Measurements from ENCODE around the gene FILIP1L.
A peak's percentile ranks its signal among the peaks of the same experiment; 100 is the strongest.

Gene FILIP1L

GRCh38 chr3:99919694-99920093 is 194.6 kb downstream of the FILIP1L start:
- Mint-ChIP-seq H3K9me3 (no peaks in the 10 kb centered on the region), H3K27ac (no peak overlapping the region), H3K4me1 (peaks cover 42% of the 10 kb centered on the region), H3K27me3 (ENCODE audit: low read depth, poor library complexity) (no peaks in the 10 kb centered on the region), H3K36me3 (ENCODE audit: low read depth) (peaks cover 18% of the 10 kb centered on the region), H3K4me3 (no peak overlapping the region)
- DNase-seq: no peak
- no peak for TF ChIP-seq CTCF (IDR thresholded peaks at IDR 0.05)

GRCh38 chr3:99918715-99919114 is 195.6 kb downstream of the FILIP1L start:
- no peaks in the 10 kb centered on the region for H3K9me3 Mint-ChIP-seq
- peaks cover 15% of the 10 kb centered on the region for H3K36me3 Mint-ChIP-seq (ENCODE audit: low read depth)
- no peak overlapping the region for H3K27ac Mint-ChIP-seq
- no peak for DNase-seq
- TF ChIP-seq CTCF (IDR thresholded peaks at IDR 0.05): no peak
- no peaks in the 10 kb centered on the region for H3K27me3 Mint-ChIP-seq (ENCODE audit: low read depth, poor library complexity)
- peaks cover 42% of the 10 kb centered on the region for H3K4me1 Mint-ChIP-seq
- no peak overlapping the region for H3K4me3 Mint-ChIP-seq

- Mint-ChIP-seq H3K4me3 (no peak overlapping the region), H3K4me1 (peaks cover 44% of the 10 kb centered on the region), H3K36me3 (ENCODE audit: low read depth) (peaks cover 14% of the 10 kb centered on the region), H3K27me3 (ENCODE audit: low read depth, poor library complexity) (no peaks in the 10 kb centered on the region), H3K9me3 (no peaks in the 10 kb centered on the region), H3K27ac (peak overlapping the region; percentile 53)
- no peak for TF ChIP-seq CTCF (IDR thresholded peaks at IDR 0.05)
- no peak for DNase-seq
Measured at GRCh38 chr3:99915906-99916432, 198.3 kb downstream of the FILIP1L start.

- Mint-ChIP-seq H3K27ac (peak overlapping the region; percentile 95), H3K36me3 (ENCODE audit: low read depth) (peaks cover 12% of the 10 kb centered on the region), H3K27me3 (ENCODE audit: low read depth, poor library complexity) (no peaks in the 10 kb centered on the region), H3K9me3 (no peaks in the 10 kb centered on the region), H3K4me1 (peaks cover 48% of the 10 kb centered on the region), H3K4me3 (no peak overlapping the region)
- no peak for DNase-seq
- TF ChIP-seq CTCF (IDR thresholded peaks at IDR 0.05): no peak
Measured at GRCh38 chr3:99911433-99911832, 202.9 kb downstream of the FILIP1L start.

- H3K4me3 Mint-ChIP-seq: no peak overlapping the region
- no peak for DNase-seq
- no peaks in the 10 kb centered on the region for H3K9me3 Mint-ChIP-seq
- no peak overlapping the region for H3K27ac Mint-ChIP-seq
- peaks cover 12% of the 10 kb centered on the region for H3K36me3 Mint-ChIP-seq (ENCODE audit: low read depth)
- H3K27me3 Mint-ChIP-seq (ENCODE audit: low read depth, poor library complexity): no peaks in the 10 kb centered on the region
- no peak for TF ChIP-seq CTCF (IDR thresholded peaks at IDR 0.05)
- H3K4me1 Mint-ChIP-seq: peaks cover 42% of the 10 kb centered on the region
Measured at GRCh38 chr3:99910752-99911290, 203.5 kb downstream of the FILIP1L start.

Measured in nephron progenitor cell (in vitro differentiated cells).